Occipital lobe (tissue), 2 donors: ENCODE results near the gene IRF8. TPM values are rescaled to one million over a fixed set of nuclear protein-coding genes. Genes with fewer than 3 reads are reported as not detected.
"Not testable (repeated sequence)": the region's sequence is repeated elsewhere in the genome, so short reads cannot be mapped to it uniquely, and the experiment has no call there.

Source experiments
- DNase-seq: peaks from one replicate; lab custom pipeline; 2025; lab: John Stamatoyannopoulos, UW
- total RNA-seq: library from RNA; depleted of rRNA; stranded (reverse); fragments of >200 nt; gene quantifications from one replicate; pipeline ENCODE4 v1.2.3, GENCODE V29; 2014

The IRF8 gene
- total RNA-seq, 1 donor from 2014 or later, result 9.8 TPM

DNA sequence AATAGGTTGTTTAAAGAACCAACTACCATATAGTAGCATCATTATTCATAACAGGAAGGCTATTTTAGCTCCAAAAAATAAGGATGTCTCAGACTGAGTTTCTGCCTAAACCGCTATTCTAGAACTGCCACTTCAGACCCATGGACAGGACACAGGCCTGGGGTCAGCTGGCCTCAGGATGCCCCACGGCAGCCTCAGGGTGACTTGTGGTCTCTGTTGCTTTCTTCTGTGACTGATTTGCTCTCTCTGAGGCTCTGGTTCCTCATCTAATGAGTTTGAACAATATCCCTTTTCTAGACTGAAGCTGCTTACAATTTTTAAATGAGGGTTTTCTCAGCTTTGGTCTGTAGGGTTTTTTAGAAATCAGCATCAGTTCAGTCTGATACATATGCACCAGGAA, 31.8 kb upstream of the IRF8 start:
- no peak for DNase-seq

DNA sequence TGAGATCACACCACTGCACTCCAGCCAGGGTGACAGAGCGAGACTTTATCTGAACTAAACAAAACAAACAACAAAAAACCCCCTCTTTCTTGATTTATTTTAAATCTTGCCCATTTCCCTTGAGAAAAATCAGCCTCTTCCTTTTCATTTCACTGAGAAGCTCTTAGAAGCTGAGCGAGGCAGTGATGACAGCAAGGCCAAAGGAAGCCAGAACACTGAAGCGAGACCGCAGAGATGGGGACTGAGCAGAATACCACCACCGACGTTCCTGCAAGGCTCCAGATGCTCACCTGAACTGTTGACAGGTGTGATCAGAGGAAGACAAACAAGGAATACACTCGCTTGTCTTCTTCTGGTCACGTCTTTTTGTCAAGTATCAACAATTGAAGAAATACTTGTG, 30.5 kb upstream of the IRF8 start:
- DNase-seq, result no peak

DNA sequence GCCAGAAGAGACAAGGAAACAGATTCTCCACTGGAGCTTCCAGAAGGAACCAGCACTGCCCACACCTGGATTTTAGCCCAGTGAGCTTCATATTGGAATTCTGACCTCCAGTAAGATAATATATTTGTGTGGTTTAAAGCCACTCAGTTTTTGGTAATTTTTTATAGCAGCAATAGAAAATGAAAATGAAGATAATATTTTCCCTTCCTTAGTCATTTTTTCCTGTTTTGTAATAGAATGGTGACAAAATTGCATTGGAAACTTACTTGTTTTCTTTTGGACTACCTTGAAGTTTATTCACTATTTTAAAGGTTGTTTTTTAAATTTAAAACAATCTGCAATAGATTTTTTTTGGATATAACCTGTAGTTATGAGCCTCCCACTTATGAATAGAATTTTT, 29.8 kb upstream of the IRF8 start:
- no peak for DNase-seq

DNA sequence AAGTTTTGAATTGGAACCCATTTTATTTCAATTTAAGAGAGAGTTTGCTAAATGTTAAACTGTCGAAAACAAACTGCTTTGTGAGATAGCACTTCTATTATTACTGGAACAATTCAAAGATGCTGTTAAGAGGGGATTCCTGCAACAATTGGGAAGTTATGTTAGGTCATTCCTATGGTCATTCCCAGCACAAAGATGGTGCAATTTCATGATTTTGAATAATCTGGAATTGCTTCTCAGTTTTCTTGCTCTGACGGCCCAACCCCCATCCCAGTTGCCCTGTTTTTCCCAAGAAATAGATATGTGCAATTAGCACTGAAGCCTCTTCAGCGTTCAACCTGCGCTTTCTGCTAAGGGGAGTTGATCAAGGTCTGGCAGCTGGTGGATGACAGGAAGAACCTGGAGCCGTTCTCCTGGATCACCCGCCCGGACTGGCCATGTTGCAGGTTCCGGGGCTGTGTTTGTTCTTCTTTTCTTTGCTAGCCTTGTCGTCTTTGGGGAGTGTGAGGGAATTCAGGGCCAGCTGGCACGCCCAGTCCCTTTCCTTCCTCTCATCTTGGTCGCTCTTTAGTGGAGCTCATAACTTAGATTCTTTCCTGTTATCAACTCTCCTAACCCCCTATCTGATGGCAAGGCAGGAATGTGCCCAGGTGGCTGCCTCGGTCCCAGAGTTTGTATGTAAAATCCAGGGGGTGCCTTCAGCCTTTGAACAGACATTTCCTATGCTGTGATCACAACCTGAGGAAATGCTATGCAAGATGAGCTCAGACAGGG, 29.0 kb upstream of the IRF8 start:
- no peak for DNase-seq

DNA sequence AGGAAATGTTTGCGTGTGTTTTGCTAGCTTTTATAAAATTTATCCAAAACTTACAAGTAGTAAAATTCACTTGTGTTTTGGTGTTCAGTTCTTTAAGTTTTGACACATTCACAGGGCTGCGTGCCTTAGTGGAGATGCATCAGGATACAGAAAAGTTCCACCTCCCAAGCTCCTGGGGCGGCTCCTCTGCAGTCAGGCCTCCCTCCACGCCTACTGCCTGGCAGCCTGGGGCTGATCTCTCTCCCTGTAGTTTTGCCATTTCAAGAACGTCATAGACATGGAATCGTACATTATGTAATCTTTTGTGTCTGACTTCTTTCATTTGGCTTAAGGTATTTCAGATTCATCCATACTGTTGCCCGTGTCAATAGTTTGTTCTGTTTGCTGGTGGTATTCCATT, 27.2 kb upstream of the IRF8 start:
- DNase-seq, result no peak

DNA sequence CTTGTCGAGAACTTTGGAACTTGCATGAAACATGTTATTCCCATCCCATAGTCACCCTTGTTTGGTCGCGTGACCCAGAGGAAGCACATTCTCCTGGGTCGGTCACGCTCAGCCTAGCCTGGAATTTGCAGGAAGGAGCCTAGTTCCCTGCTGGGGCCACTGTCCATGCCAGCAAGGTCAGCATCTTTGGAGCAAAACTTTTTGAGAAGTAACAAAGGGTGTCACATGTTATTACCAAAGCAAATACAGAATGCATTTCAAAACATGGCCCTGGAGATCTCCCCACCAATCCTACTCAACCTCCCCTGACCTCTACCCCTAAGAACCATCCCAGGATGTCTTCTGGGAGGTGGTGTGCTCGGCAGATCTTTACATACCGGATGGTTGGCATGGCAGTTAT, 26.2 kb upstream of the IRF8 start:
- DNase-seq, result no peak

DNA sequence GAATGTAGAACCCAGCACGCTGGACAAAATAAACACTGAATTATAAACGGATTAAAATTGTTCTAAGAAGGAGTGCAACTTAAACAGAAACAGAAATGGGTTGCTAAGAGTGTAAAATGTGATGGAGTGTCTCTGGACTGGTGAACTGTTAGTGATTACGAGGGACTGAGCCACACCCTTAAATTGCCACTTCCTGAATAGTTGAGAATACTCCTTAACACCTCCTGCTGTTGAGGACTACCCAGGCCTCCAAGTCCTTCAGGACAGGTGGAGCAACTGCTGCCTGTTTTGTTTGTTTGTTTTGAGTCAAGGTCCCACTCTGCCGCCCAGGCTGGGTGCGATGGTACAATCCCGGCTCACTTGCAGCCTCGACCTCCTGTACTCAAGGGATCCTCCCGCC, 25.8 kb upstream of the IRF8 start:
- no peak for DNase-seq

DNA sequence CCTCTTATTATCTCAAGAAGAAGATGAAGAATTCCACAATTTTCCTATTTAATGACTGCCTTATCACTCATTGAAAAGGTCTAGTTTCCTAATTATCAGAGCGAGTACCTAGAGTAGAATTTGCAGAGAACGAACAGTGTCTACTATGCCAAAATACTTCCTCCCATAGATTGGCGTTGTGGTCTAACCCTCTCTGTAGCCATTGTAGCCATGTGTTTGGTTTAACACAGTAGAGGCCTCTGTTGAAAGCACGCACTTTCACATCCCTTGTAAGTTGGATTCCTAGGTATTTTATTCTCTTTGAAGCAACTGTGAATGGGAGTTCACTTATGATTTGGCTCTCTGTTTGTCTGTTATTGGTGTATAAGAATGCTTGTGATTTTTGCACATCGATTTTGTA, 24.9 kb upstream of the IRF8 start:
- DNase-seq, result not testable (repeated sequence)

DNA sequence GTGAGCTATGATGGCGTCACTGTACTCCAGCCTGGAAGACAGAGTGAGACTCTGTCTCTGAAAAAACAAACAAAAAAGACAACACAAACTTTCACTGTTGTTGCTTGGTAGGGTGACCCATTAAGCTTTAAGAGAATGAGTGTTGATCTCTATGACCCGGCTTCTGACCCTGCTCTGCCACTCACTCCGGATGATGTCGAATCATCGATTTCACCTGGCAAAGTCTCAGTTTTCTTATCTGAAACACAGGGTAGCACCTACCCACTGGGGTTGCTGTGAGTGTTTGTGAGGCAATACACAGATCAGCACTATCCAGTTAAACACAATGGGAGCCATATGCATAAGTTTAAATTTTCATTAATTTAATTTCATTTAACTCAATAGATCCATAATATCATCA, 20.6 kb upstream of the IRF8 start:
- no peak for DNase-seq

DNA sequence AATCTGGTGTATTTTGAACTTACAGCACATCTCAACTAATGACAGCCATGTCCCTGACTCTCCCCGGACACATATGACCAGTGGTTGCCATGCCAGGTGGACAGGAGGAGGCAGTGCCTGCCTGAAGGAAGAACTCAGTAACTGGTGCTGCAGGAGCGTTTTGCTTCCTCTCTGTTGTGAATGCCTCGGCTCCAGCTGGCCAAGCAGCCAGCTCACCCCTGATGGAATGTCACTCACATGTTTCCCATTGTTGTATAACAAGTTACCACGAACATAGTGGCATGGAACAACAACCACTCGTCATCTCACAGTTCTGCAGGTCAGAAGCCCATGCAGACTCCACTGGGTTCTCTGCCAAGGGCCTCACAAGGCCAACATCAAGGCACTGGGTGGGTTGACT, 20.1 kb upstream of the IRF8 start:
- DNase-seq, result no peak

DNA sequence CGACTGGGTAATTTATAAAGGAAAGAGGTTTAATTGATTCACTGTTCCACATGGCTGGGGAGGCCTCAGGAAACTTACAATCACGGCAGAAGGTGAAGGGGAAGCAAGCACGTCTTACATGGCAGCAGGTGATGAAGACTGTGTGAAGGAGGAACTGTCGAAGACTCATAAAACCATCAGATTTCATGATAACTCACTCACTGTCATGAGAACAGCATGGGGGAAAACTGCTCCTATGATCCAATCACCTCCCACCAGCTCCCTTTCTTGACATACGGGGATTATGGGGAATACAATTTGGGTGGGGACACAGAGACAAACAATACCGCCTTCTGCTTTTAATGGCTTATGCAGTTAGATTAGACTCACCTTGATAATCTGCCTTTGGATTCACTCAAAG, 19.4 kb upstream of the IRF8 start:
- no peak for DNase-seq

DNA sequence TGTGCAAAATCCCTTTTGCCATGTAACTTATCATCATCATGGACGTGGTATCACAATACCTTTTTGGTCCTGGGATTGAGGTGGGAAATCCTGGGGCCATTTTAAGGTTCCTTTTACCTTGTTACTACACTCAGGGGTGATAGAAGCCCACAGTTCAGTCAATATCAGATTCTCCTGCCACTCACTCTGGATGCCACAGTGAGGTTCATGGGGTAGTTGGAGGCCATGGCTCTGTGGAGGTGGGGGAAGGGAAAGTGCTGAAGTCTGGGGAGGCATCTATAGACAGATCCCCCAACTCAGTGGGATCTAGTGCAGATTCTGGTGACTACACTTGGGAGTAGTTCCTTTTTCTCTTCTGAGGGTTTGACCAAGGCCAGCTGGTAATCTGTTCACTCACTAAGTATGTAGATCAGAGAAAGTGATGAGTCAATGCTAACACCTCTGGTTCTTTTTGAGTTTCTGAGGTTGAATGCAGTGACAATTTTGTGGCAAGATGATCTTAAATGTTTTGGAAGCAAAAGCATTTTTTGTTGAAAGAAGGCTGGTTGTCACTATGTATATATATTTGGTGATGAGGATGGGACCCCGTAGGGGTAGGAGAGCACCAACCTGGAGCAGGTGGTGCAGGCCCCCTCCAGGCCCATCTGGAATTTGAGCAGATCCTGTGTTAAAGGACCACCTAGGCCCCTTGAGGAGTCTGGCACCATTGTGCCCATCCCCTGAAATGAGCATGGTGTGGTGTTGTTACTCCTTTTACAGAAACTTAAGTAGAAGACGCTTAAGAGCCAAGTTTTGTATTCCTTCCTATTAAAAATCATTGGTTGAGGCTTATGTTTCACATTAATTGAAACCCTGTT, 18.8 kb upstream of the IRF8 start:
- DNase-seq, result no peak

DNA sequence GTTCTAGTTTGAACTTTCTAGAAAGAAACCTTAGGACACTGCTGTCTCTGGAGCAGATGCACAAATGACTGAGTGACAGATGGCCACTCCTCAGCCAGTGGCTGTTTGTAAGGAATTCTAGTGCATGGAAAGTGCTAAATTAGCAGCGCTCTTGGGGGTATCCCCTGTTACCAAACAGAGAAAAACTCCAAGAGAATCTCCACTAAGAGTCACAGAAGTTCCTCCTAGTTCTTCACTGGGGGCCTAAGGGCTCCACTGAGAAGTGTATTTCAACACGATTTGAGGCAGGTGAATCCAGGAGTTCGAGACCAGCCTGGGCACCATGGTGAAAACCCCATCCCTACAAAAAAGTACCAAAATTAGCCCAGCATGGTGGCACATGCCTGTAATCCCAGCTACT, 18.1 kb upstream of the IRF8 start:
- no peak for DNase-seq

DNA sequence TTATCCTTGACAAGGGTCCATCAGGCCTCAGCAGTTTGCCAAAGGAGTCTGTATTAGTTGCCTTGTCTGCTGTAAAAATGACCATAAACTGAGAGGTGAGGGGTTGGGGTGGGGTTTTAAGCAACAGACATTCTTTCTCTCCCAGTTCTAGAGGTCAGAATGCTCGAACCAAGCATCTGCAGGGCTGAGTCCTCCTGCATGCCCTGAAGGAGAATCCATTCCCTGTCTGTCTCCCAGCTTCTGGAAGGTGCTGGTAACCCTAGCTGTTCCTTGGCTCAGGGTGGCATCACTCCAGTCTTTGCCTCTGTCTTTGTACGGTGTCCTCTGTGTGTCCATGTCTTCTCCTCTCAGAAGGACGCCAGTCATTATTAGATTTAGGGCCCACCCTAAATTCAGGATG, 17.5 kb upstream of the IRF8 start:
- no peak for DNase-seq

DNA sequence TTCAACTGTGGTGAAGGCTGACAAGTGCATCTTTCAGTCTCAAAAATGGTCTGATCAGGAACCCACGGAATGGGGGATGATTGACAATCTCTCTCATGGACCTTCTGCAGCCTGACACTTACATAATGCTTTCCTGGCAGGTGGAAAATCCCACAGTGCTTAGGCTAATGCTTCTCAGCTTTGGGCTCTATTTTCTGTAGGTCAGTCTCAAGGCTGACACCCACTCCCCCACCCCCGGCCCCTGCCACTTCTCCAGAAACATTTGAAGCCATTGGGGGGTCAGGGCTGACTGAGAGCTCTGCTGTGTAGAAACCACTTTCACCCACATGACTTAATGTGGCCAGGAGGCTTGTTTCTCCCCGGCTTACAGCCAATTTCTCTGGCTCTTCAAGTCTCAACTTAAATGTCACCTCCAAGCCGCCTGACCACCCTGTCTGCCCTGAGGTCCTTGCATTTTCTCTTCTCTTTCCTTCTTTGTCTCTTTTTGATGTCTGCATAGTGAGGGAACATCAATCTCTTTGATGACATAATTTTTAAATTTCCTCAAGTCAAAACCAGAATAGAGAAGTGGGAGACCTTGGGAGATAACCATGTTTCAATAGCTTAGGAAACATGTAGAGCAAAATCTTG, 16.7 kb upstream of the IRF8 start:
- DNase-seq, result no peak

DNA sequence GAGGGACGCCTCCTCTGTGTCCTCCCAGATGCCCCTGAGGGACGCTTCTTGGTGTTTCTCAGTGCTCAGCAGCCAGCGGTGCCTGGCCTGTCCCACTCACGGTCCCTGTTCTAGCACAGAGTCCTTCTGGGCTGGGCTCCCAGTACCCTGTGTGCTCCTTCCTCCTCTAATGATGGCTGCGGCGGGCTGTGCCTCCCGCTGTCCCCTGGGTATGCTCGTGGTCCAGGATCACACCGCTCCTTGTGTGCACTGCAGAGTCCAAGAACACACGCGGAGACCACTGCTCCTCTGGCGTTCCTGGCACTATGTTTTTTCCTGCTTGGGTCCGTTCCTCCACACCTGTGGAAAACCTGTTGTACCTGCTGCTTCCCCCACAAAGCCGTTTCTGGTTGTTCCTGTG, 15.1 kb upstream of the IRF8 start:
- no peak for DNase-seq

DNA sequence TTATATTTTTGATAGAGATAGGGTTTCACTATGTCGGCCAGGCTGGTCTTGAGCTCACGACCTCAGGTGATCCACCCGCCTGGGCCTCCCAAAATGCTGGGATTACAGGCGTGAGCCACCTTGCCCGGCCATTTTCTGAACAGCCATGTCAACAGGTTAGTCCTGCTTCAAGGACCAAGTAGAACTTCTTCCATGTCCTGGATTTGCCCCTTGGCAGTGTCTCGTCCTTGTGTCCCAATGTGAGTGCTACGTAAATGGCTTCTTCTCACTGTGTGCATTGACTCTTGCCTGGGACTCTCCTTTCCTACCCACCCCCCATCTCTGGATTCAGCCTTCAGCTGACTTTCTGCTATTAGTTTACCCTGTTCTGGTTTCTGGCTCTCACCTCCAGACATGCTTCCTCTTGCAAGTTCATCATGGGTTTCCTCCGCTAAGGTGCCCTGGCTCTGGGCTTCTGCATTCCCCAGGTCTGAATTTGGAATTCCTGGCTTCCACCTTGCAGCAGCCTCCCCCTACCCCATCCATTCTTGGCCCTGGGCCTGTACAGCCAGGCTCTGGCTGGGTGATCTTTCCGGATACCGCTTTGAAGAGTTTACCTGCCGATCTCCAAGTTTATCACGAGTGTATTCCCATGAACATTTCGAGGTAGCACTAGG, 14.0 kb upstream of the IRF8 start:
- no peak for DNase-seq

DNA sequence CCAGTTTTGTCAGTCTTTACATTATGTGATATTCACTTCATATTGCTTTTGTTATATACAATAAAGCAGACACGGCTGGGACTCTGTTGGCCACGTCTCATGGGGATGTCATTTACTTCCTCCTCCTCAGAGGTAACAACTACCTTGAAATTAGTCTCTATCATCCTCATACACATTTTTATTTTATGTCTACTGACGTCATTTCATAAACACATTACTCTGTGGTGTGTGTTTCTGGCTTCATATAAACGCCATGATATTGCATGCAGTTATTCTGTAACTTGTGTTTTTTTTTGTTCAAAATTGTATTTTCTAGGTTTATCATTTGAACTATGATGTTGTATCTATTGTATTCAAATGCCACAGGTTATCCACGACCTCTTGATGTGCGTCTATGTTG, 13.4 kb upstream of the IRF8 start:
- DNase-seq, result no peak

DNA sequence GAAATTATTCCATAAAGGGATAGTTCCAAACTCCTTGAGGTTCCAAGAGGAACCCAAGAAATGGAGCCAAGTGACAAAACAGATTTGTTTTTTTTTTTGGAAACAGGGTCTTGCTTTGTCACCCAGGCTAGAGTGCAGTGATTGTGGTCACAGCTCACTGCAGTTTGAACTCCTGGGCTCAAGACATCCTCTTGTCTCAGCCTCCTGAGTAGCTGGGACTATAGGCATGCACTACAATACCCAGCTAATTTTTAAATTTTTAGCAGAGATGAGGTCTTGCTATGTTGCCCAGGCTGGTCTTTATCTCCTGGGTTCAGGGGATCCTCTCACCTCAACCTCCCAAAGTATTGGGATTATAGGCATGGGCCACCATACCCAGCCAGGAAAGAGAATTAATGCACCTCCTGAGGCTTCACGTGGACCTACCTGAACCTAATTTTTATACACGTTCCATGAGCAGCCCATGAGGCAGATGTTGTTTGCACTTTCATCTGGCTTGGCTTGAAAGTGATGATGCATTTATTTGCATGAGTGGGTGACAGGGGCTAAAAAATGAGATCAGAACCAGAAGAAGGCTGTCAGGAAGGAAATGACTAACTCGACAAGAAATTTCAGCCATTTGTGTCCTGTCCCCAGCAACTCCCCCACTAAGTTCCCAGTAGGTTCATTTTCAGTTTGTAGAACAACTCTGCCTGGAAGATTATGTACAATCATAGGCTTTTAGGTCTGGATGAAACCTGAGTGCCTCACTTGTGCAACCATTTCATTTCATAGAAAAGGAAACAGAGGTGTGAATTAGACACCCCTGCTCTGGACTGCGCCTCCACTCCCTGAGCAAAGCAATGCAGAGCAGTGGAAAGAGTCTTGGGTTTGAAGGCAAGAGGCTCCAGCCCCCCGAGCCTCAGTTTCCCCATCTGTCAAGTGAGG, 10.3 kb upstream of the IRF8 start:
- DNase-seq, result no peak

DNA sequence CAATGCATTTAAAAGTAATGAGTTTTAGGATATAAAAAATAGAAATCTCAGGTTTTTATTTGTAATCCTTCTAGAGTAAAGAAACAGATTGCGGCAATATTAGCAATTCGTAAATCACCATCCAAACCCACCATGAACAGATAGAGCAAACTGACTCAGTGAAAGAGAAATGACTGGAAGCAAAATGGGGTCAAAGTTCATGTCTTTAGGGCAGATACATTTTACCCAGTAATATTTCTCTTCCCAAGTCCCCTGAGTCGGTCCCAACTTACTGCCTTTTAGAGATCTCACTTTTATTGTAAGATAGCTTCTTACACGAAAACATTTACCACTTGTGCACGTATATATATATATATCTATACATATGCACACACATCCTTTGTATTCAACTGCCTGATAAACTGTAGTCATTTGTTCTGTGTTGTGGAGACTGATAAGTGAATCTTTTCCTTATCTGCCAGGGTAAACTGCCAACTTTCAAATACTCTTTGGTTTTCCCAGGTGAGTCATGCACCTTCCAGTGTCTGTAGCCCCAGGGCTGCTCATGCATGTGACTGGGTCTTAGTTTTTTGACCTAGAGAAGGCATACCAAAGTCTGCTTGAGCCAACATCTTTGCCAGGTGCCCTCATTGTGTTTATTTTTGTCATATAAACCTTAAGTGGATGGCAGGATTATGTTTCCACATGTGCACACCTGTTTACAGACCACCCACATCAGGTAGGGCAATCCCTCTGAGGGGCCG, 7.8 kb upstream of the IRF8 start:
- no peak for DNase-seq
